Hematopoietic multipotent progenitor cell (in vitro differentiated cells): ENCODE measurements around the gene STUB1. TPM values are rescaled to one million over a fixed set of nuclear protein-coding genes. Genes with fewer than 3 reads are reported as not detected.
A peak's percentile ranks its signal among the peaks of the same experiment; 100 is the strongest.

ENCODE experiments used
- DNase-seq, 3 donors: peaks; one replicate each; pipeline ENCODE4 v3.0.0-alpha.2; 2011 to 2015; ENCODE audit warnings: low read depth in 2 of 3, low spot score in 2 of 3
- total RNA-seq: library from RNA; depleted of rRNA; stranded (reverse); fragments of >200 nt; gene quantifications from one replicate; pipeline ENCODE4 v1.2.3, GENCODE V29; 2012

STUB1 gene
- total RNA-seq, 1 donor = 73.2 TPM

- DNase-seq = no peak
These were observed 17.6 kb upstream of the STUB1 start for GRCh38 chr16:662597-662996.

DNA sequence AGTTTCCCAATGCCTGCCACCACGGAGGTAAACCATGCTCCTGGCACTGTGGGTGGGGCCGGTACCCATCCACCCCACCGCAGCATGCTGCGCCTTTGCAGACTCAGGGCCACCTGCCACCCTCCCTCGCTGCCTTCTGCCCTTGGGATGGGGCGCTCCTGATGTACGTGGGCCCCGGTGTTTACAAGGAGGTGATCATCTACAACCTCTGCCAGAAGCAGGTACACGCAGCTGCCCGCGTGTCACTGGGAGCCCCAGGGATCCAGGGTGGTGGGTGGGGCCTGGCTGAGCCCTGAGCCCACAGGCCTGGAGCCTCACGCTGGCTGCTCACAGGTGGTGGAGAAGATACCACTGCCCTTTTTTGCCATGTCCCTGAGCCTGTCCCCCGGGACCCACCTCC is 13.6 kb upstream of the STUB1 start:
- no peak for DNase-seq

DNA sequence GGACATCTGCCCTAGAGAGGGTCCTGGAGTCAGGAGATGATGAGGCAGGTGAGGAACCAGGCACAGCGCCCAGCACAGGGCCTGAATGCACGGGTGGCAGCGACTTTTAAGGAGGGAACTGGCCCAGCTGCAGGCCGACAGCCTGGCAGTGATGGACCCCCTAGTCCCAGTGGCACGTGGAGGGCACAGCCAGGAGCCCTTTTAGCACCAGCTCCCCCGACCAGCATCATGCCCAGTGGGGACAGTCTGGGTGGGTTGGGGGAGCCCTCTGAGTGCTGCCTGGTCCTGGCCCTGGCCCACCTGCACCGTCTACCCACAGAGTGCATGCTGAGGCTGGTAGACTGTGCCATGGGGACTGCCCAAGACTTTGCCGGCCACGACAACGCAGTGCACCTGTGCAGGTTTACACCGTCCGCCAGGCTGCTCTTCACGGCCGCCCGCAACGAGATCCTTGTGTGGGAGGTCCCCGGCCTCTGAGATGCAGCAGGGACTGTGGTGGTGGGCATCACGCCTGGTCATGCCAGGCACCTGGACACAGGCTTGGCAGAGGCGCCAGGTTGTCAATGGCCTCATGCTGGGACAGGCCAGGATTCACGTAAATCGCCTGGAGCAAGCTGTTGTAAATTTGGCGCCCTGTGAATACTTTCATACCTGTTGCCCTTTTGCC is 13.0 kb upstream of the STUB1 start:
- DNase-seq = no peak

GRCh38 chr16:667780-668518 is 12.3 kb upstream of the STUB1 start, which contains the start of gene RHOT2:
TSS of gene RHOT2 (plus strand) at chr16:668132. CDS start at chr16:668200, 68 bp downstream.
- DNase-seq = peak; percentile 79 to 95 (median 92)

DNA sequence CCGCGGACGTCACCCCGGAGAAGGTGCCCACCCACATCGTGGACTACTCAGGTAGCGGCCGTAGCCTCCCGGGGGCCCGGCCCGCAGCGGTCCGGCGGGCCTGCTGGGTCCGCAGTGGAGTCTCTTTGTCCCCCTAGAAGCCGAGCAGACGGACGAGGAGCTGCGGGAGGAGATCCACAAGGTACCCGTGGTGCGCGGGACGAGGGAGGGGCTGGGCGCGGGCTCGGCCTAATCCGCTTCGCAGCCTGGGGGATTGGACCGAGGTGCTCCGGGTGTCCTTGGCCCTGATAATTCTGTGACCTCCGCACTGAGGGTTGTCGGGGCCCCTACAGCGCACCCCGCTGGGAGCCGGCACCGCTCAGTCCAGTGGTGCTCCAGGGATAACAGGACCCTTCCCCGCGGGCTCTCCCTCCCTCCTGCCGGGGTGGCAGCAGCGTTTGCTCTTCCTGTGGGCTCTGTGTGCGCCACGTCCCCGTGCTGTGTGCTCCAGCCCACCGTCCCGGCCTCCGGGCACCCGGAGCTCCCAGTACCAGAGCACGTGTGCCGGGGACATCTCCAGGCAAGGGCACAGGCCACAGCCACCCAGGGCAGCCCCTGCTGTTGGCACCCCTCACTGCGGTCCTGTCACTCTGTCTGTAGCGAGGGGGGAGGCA is 11.6 kb upstream of the STUB1 start:
- DNase-seq = no peak

DNA sequence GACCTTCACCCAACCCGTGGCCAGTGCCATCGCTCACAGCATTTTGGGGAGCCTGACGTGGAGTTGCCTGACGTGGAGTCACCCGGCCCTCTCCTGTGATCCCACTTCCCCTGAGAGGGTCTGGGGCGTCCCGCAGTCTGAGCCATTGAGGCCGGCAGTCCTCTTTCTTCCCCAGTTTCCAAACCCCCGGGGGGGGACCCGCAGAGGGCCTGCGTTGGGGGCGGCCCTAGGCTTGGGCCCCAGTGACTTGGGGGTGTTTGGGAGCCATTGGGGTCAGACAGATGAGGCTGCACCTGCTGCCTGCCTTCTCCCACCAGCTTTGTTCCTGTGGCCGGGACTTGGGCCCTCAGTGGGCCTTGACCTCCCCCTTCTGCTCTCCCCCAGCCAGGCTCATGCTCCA is 10.5 kb upstream of the STUB1 start:
- no peak for DNase-seq

- no peak for DNase-seq
These were observed 9.5 kb upstream of the STUB1 start for GRCh38 chr16:670485-671352.

DNA sequence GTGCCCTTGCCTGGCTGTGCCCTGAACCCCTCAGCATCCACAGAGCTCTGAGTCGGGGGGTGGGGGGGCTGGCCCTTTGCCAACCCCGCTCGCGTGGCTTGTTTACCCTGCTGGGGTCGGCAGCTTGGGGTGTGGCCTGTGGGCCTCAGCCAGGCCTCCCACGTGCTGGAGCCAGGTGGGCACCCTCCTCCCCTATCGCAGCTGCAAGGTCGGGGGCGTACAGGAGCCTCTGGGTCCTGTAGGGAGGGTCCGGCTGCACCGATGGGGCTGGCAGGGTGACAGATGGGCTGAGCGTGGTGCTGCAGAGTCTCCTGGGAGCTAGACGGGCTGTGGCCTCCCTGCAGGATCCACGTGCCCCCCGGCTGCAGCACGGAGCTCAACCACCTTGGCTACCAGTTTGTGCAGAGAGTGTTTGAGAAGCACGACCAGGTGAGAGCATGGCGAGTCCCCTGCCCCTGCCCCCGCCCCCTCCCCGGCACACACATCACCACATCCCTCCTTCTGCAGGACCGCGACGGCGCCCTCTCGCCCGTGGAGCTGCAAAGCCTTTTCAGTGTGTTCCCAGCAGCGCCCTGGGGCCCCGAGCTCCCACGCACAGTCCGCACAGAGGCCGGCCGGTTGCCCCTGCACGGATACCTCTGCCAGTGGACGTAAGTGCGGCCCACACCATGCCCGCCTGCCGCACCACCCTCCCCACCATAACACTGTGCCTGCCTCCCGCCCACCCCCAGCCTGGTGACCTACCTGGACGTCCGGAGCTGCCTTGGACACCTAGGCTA is 8.7 kb upstream of the STUB1 start:
- DNase-seq = no peak

GRCh38 chr16:672371-672770 is 7.8 kb upstream of the STUB1 start:
- DNase-seq = no peak

GRCh38 chr16:672851-673250 is 7.4 kb upstream of the STUB1 start:
- DNase-seq = no peak

GRCh38 chr16:673399-673991 is 6.7 kb upstream of the STUB1 start:
- no peak for DNase-seq

GRCh38 chr16:674214-674881 is 5.9 kb upstream of the STUB1 start:
- no peak for DNase-seq

GRCh38 chr16:674968-675883 is 5.0 kb upstream of the STUB1 start, which contains the start of gene RHBDL1:
TSS of gene RHBDL1 (plus strand) at chr16:675671. CDS start at chr16:675791, 120 bp downstream.
- peak in 1 of 3 donors; percentile 11 for DNase-seq

DNA sequence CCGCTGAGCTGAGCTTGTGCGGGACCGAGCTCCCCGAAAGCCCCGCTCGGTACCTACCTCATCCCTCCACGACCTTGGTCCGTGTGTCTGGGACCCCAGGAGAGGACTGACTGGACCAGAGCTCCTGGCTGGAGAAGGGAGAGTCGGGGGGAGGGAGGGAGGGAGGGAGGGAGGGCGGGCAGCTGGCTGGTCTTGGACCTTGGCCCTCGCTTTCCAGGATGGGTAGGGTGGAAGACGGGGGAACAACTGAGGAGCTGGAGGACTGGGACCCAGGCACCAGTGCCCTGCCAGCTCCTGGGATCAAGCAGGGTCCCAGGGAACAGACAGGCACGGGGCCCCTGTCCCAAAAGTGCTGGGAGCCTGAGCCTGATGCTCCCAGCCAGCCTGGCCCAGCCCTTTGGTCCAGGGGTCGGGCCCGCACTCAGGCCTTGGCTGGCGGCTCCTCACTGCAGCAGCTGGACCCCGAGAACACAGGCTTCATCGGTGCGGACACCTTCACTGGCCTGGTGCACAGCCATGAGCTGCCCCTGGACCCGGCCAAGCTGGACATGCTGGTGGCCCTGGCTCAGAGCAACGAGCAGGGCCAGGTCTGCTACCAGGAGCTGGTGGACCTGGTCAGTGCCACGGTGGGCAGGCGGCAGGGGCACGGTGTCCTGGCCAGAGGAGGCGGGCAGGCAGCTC is 4.2 kb upstream of the STUB1 start:
- DNase-seq = no peak

DNA sequence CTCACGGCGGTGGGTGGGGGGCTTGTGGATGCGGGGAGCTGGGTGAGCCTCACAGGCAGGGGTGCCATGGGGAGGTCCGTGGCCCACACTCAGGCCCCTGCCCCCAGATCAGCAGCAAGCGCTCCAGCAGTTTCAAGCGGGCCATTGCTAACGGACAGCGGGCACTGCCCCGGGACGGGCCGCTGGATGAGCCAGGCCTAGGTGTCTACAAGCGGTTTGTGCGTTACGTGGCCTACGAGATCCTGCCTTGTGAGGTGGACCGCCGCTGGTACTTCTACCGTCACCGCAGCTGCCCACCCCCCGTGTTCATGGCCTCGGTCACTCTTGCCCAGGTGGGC is 3.7 kb upstream of the STUB1 start:
- DNase-seq = no peak

DNA sequence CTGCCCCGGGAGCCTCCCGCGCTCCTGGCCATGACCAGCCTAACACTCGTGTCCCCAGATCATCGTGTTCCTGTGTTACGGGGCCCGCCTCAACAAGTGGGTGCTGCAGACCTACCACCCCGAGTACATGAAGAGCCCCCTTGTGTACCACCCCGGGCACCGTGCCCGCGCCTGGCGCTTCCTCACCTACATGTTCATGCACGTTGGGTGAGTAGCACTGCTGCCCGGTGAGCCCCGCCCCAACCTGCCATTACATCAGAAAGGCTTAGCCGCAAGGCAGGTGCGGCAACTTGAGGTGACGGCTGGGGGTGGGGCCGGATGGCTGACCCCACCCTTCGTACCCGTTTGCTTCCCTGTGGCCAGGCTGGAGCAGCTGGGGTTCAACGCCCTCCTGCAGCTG is 3.3 kb upstream of the STUB1 start:
- DNase-seq = no peak

GRCh38 chr16:677316-678190 is 2.7 kb upstream of the STUB1 start:
- DNase-seq = no peak
